Measurements from ENCODE around the gene NUDC.
A peak's percentile ranks its signal among the peaks of the same experiment; 100 is the strongest.
"Not testable (repeated sequence)": the region's sequence is repeated elsewhere in the genome, so short reads cannot be mapped to it uniquely, and the experiment has no call there.

The NUDC gene

GRCh38 chr1:26921540-26922430, at the start of gene NUDC:
Gene NUDC, plus strand, starts transcription at chr1:26921743. Its CDS starts 106 bp downstream, at chr1:26921849.
- DNase-seq (ENCODE audit: low read depth): peak; percentile 92

GRCh38 chr1:26873097-26873496, 48.4 kb upstream of the NUDC start:
- DNase-seq (ENCODE audit: low read depth): not testable (repeated sequence)

- DNase-seq (ENCODE audit: low read depth): no peak
These were observed 46.6 kb upstream of the NUDC start for GRCh38 chr1:26874896-26875295.

GRCh38 chr1:26877326-26877725, 44.2 kb upstream of the NUDC start:
- DNase-seq (ENCODE audit: low read depth): no peak

- no peak for DNase-seq (ENCODE audit: low read depth)
These were observed 41.8 kb upstream of the NUDC start for GRCh38 chr1:26879793-26880192.

- DNase-seq (ENCODE audit: low read depth): not testable (repeated sequence)
These were observed 39.9 kb upstream of the NUDC start for GRCh38 chr1:26881611-26882010.

GRCh38 chr1:26882696-26883463, 38.7 kb upstream of the NUDC start:
- no peak for DNase-seq (ENCODE audit: low read depth)

- DNase-seq (ENCODE audit: low read depth): no peak
These were observed 34.4 kb upstream of the NUDC start for GRCh38 chr1:26887125-26887524.

GRCh38 chr1:26888231-26888630, 33.3 kb upstream of the NUDC start:
- no peak for DNase-seq (ENCODE audit: low read depth)

GRCh38 chr1:26889551-26890466, 31.7 kb upstream of the NUDC start, which contains the start of gene GPN2:
Gene GPN2, minus strand, starts transcription at chr1:26890283. Its CDS starts 187 bp downstream, at chr1:26890096.
- peak; percentile 62 for DNase-seq (ENCODE audit: low read depth)

- DNase-seq (ENCODE audit: low read depth): no peak
These were observed 31.1 kb upstream of the NUDC start for GRCh38 chr1:26890467-26890796.

GRCh38 chr1:26894263-26894662, 27.3 kb upstream of the NUDC start:
- no peak for DNase-seq (ENCODE audit: low read depth)

GRCh38 chr1:26897351-26897750, 24.2 kb upstream of the NUDC start:
- no peak for DNase-seq (ENCODE audit: low read depth)

GRCh38 chr1:26900001-26900814, 21.3 kb upstream of the NUDC start, which contains the start of gene GPATCH3:
Gene GPATCH3, minus strand, starts transcription at chr1:26900467. Its CDS starts 25 bp downstream, at chr1:26900442.
- peak; percentile 76 for DNase-seq (ENCODE audit: low read depth)

- no peak for DNase-seq (ENCODE audit: low read depth)
These were observed 20.6 kb upstream of the NUDC start for GRCh38 chr1:26900815-26901511.

- no peak for DNase-seq (ENCODE audit: low read depth)
These were observed 14.2 kb upstream of the NUDC start for GRCh38 chr1:26907071-26907917.

GRCh38 chr1:26909951-26910342, 11.6 kb upstream of the NUDC start:
- no peak for DNase-seq (ENCODE audit: low read depth)

- DNase-seq (ENCODE audit: low read depth): no peak
These were observed 11.0 kb upstream of the NUDC start for GRCh38 chr1:26910343-26911160.
